CD4-positive, alpha-beta T cell treated with Interleukin-21 for 1 hour (primary cell): ENCODE data around the gene POU2F1.
"Not testable (repeated sequence)": the region's sequence is repeated elsewhere in the genome, so short reads cannot be mapped to it uniquely, and the experiment has no call there.

Experiments
- DNase-seq: peaks from one replicate; pipeline ENCODE4 v3.0.0-alpha.2; 2020

POU2F1 gene

DNA sequence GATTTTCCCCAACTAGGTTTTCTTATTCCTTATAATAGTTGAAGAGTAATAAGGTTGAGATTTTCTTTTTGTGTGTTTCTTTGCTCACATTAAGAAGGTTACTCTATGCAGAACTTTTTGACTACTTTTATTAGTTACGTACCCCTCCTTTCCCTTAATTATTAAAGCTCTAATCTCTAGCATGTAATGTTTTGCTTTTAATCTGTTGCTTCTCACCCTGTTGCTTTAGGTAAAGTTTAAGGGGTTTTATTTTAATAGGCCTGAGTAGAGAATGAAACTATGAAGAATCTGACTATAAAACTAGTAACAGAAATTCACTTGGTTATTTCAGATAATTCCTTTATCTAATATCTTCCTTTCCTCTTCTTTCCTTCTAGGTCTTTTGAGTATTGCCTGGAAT, 53.4 kb downstream of the POU2F1 start:
- DNase-seq = no peak

DNA sequence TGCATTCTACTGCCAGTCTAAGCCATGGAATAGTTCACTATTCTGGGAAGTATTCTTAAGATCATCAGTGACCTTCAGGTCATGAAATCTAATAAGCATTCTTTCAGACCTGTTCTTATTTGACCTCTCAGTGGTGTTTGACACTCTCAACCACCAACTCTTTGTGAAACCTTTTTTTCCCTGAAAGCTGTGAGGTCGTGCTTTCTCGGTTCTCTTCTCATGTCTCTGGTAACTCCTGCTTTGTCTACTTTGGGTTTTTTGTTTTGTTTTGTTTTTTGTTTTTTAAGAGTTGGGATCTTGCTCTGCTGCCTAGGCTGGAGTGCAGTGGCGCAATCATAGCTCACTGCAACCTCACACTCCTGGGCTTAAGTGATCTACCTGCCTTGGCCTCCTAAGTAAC, 56.3 kb downstream of the POU2F1 start:
- DNase-seq = no peak

DNA sequence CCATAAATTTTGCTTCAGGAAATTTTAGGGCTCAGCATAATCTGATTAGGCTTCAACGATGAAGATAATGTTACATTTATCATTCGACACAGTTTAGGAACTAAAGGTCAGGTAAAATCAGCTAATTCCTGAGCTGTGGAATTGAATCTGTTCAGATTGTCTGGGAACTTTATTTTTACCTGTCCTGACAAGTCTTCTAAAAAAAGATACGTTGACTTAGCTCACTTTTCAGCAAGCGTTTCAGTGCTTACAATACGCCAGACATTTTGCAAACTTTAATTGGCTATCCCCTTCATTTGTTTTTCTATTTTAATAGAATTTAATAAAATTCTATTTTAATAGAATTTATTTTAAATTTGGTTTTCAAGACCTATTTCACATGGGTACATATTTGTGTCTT, 57.8 kb downstream of the POU2F1 start:
- no peak for DNase-seq

DNA sequence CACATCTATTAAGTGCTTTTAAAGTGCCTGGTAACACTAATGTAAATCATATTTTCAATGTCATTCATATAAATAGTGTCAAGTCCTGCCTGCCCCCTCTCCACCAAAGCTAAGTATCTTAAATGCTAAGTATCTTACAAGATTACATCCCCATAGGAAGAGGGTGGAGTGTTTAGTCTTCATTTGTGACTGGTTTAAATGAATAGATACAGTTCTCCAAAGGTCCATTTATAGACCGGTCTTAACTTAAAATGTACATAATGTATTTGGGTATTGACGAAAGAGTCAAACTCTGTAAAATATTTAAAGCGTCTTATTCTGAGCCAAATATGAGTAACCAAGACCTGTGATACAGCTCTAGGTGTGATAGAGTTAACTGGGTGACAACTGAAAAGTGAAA, 60.2 kb downstream of the POU2F1 start:
- DNase-seq = no peak

DNA sequence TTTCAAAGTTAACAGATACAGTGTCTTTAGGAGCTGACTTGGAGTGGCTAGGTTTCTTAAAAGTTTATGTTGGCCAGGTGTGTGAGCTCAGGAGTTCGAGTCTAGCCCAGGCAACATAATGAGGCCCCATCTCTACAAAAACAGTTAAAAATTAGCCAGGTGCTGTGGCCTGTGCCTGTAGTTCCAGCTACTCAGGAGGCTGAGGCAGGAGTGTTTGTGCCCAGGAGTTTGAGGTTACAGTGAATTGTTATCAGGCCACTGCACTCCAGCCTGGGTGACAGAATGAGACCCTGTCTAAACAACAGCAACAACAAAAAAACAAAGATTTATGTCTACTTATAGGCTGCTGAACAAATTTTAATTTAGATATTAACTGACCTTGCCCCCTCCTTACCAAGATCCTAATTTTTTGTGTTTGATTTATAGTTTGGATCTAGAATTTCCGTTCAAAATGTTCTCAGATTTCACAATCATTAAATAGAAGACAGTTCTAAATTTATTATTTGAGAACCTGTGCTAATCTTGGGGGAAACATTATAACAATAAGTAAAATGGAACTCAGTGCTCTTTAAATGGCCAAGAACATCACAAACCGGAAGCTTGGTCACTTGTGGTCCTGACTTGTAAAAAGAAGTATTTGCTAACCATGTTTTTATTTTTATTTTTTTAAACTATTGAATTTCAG, 67.8 kb downstream of the POU2F1 start:
- DNase-seq = no peak

DNA sequence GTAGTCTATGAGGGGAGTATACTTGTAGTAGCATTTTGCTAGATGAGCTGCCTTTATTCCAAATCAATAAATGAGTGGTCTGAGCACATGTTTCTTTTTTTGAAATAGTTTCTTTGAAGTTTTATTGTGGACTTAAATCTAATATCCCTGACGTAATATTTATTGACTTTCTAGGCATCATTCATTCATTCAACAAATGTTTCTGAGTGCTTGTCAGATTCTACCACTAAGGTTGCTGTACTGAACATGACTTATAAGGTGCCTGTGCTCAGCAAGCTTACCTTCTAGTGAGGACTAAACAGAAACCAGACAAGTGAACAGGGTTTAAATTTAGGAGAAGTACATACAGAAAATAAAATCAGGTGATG, 68.4 kb downstream of the POU2F1 start:
- no peak for DNase-seq

DNA sequence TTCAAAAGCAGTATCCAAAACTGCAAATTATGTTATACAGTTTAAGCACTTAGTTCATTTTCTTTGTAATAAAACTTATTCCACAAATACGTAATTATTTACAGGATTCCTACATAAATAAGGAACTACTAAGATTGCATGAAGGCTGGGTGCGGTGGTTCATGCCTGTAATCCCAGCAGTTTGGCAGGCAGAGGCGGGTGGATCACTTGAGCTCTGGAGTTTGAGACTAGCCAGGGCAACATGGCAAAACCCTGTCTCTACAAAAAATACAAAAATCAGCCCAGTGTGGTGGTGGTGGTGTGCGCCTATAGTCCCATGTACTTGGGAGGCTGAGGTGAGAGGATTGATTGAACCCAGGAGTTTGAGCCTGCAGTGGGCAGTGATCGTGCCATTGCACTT, 69.3 kb downstream of the POU2F1 start:
- no peak for DNase-seq

DNA sequence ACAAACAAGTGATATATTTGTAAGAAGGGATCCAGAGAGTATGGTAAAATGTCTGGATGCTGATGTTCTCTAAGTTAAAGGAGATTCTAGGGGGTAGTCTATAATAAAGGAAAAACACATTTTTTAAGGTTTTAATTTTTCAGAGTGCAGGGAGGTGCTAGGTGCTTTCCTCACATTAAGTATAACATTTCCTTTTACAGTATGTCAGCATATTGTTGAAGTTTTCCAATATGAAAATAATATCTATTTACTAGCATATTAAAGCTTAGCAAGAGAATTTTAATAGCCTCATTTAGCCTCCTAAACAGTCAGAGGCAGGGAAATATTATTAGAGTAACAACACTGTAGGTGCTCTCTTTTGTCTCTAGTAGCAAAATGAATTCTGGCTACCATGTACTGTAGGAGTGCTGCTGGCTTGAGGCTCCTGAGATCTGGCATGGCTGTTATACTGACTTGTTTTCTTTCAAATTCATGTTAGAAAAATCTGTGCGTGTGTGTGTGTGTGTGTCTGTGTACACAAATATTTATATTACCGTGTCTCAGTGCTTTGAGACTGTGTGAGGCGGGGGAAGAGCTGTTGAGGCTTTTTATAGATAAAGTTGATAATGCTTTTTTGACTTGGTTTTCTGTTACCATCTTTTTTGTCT, 71.0 kb downstream of the POU2F1 start:
- DNase-seq = no peak

DNA sequence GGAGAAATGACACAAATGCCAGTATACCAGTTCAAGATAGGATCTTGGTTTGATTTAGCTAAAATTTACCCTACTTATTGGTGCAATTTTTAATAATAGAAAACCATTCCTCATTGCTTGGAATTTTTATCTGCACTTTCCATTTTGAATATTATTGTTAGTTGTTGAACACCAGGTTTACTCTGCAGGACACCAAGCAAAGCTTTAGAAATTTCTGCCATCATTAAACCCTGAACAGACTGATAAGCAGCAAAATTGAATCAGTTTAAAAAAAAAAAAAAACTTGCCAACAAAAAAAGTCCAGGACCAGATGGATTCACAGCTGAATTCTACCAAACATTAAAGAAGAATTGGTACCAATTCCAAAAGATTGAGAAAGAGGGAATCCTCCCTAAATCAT, 71.5 kb downstream of the POU2F1 start:
- DNase-seq = no peak

DNA sequence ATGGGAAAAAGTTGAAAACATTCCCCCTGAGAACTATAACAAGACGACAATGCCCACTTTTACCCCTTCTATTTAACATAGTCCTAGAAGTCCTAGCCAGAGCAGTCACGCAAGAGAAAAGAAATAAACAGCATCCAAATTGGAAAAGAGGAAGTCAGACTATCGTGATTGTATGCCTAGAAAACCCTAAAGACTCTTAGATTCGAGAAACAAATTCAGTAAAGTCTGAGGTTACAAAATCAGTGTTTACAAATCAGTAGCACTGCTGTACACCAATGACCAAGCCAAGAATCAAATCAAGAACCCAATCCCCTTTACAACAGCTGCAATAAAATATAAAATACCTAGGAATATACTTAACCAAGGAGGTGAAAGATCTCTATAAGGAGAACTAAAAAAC, 72.4 kb downstream of the POU2F1 start:
- no peak for DNase-seq

DNA sequence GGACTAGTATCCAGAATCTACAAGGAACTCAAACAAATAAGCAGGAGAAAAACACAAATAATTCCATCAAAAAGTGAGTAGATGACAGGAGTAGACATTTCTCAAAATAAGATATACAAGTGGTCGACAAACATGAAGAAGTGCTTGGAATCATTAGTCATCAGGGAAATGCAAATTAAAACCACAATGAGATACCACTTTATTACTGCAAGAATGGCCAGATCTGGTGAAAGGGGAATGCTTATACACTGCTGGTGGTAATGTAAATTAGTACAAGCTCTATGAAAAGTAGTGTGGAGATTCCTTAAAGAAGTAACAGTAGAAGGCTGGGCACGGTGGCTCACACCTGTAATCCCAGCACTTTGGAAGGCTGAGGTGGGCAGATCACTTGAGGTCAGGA, 73.8 kb downstream of the POU2F1 start:
- no peak for DNase-seq

DNA sequence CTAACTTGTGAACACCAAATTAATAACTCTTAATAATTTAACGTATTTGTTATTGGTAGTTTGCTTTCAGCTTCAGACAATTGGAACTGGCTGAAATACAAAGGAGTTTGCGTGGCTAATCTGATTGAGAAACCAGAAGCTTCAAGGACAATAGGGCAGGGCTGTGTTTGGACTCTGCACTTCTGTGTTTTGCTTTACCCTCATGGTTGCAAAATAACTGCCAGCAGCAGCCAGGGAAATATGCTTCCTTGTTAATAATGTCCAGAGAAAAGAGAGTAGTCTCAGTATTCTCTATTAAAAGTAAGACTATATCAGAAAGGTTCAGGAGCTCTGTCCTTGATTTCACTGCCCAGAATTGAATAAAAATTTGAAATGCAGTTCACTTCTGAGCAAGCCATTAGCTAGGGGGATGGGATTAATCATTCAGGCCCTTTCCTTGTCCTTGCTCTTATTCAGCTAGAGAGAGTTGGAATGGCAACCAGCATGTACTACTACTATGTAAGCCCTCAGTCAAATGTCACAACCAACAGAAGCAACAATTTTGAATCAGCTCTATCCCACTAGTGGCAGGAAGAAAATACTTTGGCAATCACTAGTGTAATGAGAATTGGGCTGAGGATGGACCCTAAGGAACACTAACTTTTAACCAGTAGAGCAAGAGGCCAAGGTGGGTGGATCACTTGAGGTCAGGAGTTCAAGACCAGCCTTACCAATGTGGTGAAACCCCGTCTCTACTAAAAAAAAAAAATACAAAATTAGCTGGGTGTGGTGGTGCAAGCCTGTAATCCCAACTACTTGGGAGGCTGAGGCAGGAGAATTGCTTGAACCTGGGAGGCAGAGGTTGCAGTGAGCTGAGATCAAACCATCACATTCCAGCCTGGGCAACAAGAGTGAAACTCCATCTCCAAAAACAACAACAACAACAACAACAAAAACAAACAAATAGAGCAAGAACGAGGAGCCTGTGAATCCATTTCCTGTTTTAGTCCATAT, 76.8 kb downstream of the POU2F1 start:
- DNase-seq = no peak

DNA sequence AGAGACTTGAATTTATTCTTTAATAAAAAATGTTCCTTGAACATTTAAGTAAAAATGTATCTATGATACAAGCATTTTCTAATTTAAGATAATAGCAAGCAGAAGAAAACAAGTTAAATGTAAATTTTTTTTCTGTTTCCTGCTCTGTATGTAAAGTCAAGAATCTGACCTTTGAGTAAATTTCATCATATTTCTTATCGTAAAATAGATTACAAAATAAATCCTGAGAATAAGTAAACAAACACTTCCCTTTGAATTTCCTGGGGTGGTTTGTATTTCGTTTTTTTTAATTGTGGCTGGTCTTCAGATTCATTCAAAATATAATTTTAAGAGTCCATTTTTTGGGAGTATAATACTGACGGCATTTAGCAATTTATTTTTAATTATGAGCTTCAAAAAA, 77.6 kb downstream of the POU2F1 start:
- DNase-seq = no peak

DNA sequence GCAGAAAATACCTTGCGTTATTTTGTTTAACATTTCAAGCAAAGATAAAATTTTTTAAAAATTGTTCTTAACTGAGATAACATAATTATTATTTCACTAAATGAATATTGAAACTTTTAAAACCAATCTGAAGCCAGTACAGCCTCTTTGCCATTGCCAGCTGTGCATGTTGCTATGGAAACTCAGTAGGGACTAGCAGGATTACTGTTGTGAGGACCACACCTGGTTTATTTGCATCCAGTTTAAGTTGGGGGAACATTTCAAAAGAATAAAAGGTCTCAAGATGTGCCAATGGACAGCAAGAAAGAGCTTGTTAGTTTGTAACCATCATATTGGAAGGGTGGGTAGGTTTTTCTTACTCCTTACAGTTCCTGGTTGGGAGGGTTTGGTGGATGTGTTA, 80.7 kb downstream of the POU2F1 start:
- no peak for DNase-seq

DNA sequence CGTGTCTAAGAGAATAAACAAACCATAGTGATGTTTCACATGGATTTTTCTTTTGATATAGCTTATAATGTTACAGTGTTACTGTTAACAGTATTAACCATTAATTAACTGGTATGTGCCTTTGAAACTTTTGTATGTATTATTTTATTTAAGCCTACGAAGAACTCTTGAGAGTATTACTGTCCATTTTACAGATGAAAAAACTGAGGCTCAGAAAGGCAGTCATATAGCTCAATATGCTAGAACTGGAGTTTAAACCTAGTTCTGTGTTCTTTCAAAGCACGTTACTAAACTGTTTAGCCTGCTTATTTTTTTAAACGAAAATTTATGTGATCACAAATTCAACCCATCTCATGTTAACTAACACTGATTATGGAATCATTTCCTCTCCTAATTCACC, 83.5 kb downstream of the POU2F1 start:
- no peak for DNase-seq

DNA sequence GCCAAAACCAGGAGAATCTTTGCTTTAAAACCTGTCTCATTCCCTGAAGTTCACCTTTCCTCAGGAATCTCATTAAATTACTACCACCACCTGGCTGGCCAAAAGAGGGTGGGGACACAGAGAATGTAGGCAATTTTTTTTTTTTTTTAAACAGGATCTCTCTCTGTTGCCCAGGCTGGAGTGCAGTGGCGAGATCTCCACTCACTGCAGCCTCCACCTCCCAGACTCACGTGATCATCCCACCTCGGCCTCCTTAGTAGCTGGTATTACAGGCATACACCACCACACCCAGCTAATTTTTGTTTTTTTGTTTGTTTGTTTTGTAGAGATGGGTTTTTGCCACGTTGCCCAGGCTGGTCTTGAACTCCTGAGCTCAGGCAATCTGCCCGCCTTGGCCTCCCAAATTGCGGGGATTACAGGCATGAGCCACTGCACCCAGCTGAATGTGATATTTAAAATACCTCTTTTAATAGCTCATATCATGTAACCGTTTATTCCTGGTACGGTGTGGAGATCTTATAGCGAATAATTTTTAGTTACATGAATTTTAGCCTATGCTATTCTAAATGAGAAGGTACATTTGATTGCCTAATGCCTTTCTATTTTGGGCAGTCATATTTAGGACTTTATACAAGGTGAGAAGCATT, 84.5 kb downstream of the POU2F1 start:
- no peak for DNase-seq

DNA sequence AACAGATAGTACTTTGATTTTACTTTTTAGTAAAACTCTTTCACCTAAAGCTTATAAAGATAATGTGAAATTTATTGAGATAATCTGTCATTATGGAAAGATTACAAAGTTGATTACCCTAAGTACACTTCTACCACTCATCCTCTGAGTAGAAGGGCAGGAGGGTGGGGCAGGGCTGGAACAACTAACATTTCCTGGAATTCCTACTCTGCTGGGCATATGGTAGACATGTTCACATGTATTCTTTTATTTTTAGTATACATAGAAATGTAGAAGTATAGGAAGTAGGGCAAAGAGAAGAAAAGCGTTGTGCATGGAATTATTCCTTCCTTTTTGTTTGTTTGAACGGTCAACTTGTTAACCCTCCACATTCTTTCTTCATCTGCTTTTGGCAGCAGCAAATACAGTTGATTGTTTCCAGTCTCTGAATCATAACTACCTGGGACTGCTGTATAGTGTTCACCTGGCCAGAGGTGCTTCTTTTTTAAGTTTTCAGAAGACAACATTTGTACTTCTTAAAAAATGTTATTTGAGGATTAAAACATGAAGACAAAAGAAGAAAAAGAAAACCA, 85.1 kb downstream of the POU2F1 start:
- DNase-seq = no peak

DNA sequence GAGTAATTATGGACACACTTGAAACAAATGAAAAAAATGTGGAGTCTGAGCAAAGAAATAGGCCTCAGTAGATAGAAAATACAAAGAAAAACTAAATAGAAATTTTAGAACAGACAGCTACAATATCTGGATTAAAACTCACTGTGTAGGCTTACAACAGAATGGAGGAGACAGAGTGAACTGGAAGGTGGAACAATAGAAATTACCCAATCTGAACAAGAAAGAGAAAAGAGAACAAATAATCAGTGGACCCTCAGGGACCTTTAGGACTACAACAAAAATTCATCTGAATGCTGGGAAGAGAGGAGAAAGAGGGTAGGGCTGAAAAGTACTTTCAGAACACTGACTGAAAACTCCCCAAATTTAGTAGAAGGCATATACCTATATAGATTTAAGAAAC, 90.0 kb downstream of the POU2F1 start:
- no peak for DNase-seq

DNA sequence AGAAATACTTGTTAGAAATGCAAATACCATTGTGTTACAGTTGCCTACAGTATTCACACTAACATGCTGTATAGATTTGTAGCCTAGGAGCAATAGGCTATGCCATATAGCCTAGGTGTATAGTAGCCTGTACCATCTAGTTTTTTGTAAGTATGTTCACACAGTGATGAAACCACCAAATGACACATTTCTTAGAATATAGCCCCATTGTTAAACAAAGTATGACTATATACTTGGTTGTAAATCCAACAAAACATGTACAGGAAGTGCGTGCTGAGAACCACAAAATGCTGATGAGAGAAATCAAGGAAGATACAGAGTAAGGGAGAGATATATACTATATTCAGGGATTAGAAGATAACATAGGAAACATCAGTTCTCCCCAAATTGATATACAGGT, 92.2 kb downstream of the POU2F1 start:
- DNase-seq = no peak

DNA sequence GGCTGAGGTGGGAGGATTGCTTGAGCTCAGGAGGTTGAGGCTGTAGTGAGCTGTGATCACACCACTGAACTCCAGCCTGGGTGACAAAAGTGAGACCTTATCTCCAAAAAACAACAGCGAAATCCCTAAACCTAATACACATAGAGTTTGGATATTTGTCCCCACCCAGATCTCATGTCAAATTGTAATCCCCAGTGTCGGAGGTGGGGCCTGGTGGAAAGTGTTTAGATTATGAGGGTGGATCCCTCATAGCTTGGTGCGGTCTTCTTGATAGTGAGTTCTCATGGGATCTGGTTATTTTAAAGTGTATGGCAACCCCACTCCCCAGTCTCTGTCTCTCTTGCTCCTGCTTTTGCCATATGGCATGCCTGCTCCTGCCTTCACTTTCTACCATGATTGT, 94.0 kb downstream of the POU2F1 start:
- DNase-seq = no peak

DNA sequence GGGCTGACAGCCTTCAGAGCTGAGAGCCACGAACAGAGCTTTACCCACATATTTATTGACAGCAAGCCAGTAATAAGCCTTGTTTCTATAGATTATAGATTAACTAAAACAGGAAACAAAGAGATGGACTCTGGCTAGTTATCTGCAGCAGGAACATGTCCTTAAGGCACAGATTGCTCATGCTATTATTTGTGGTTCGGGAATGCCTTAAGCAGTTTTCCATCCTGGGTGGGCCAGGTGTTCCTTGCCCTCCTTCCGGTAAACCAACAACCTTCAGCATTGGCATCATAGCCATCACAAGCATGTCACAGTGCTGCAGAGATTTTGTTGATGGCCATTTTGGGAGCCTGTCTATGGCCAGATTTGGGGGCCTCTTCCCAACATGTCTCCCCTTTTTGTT, 96.8 kb downstream of the POU2F1 start:
- no peak for DNase-seq

DNA sequence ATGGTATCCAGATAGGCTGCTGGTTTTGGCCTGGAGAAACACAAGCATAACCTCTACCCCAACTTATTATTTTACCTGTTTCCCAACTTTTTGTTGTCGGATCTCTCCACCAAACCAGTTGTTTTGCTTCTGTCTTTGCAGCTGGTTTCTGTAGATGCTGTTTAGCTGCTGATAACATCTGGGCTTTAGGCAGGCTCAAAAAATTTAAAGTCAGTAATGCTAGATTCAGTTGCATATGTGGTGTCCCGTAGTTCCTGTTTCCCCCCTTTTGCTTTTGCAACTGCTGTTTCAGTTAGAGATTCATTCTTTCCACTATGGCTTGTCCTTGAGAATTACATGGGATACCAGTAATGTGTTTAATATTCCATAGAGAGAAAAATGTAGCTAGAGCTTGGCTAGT, 98.5 kb downstream of the POU2F1 start:
- DNase-seq = not testable (repeated sequence)

DNA sequence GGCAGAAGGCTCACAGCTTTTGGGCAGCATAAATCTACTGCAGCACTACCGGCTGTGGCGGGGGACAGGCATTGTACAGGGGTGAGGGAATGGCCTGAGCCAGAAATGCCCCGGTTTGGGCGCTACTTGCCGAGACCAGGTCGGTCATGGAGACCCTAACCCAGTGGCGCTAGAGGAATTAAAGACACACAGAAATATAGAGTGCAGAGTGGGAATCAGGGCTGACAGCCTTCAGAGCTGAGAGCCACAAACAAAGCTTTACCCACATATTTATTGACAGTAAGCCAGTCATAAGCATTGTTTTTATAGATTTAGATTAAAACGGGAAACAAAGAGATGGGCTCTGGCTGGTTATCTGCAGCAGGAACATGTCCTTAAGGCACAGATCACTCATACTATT, 101.8 kb downstream of the POU2F1 start:
- no peak for DNase-seq
